NCI-H2107 (cell line): Measurements from ENCODE around the gene IFT27.
A peak's percentile ranks its signal among the peaks of the same experiment; 100 is the strongest.

Experiments
- DNase-seq: peaks from one replicate; lab custom pipeline; 2025; lab: John Stamatoyannopoulos, UW

IFT27 gene

GRCh38 chr22:36796552-36797175 is 20.7 kb upstream of the IFT27 start:
- no peak for DNase-seq

- DNase-seq = no peak
These were observed 19.7 kb upstream of the IFT27 start for GRCh38 chr22:36795633-36796032.

GRCh38 chr22:36790648-36791047 is 14.7 kb upstream of the IFT27 start:
- DNase-seq = no peak

GRCh38 chr22:36787204-36787988 is 11.5 kb upstream of the IFT27 start:
- no peak for DNase-seq

GRCh38 chr22:36783743-36784142 is 7.8 kb upstream of the IFT27 start:
- no peak for DNase-seq

GRCh38 chr22:36781656-36782627 is 6.0 kb upstream of the IFT27 start:
- peak; percentile 24 for DNase-seq

- no peak for DNase-seq
These were observed 2.1 kb upstream of the IFT27 start for GRCh38 chr22:36778020-36778419.

- DNase-seq = no peak
These were observed 803 bp upstream of the IFT27 start for GRCh38 chr22:36776722-36777121.

GRCh38 chr22:36775586-36775963 is 344 bp downstream of the IFT27 start:
- DNase-seq = no peak

GRCh38 chr22:36773935-36774334 is 2.0 kb downstream of the IFT27 start:
- no peak for DNase-seq

GRCh38 chr22:36772451-36772850 is 3.5 kb downstream of the IFT27 start:
- DNase-seq = no peak

- DNase-seq = no peak
These were observed 4.4 kb downstream of the IFT27 start for GRCh38 chr22:36771356-36772063.

- no peak for DNase-seq
These were observed 5.2 kb downstream of the IFT27 start for GRCh38 chr22:36770513-36771231.

GRCh38 chr22:36769541-36770512 is 6.1 kb downstream of the IFT27 start:
- no peak for DNase-seq

- no peak for DNase-seq
These were observed 7.3 kb downstream of the IFT27 start for GRCh38 chr22:36768616-36769015.

GRCh38 chr22:36768141-36768540 is 7.8 kb downstream of the IFT27 start:
- DNase-seq = no peak

- no peak for DNase-seq
These were observed 8.7 kb downstream of the IFT27 start for GRCh38 chr22:36767035-36767775.

- DNase-seq = no peak
These were observed 9.9 kb downstream of the IFT27 start for GRCh38 chr22:36765943-36766450.
